Measurements from ENCODE around the gene POC1A.

- TF ChIP-seq POLR2A (IDR thresholded peaks at IDR 0.05) (no peak), CTCF (IDR thresholded peaks at IDR 0.05) (no peak)
Observed at GRCh38 chr3:52036829-52037228, 117.4 kb downstream of the POC1A start.

All from uterus (tissue), 2 donors.